Common myeloid progenitor, CD34-positive (primary cell): ENCODE measurements around the gene ZNF740.

ENCODE experiments used
- CTCF ChIA-PET: fragments of 350-600 bp; sonication (Branson Sonifier 250); formaldehyde crosslinking; loops from one replicate; lab custom pipeline; 2021; ENCODE audit warnings: antibody characterized with exemption; lab: Charles Lee
- POLR2A ChIA-PET: fragments of 350-600 bp; sonication (Branson Sonifier 250); formaldehyde crosslinking; loops from one replicate; lab custom pipeline; 2021; ENCODE audit warnings: antibody characterized with exemption; lab: Charles Lee
- DNase-seq, 3 donors: peaks; one replicate each; pipeline versions ENCODE4 v3.0.0 to v3.0.0-alpha.2; 2013
- H3K27ac ChIP-seq, 2 experiments: 1 replicate in 1 of 2; 2 replicates in 1 of 2; pipeline ENCODE4 v1.7.0; 2013; ENCODE audit warnings: inconsistent platforms in 2 of 2, low read length in 2 of 2, mild to moderate bottlenecking in 2 of 2, low read depth in 1 of 2, moderate library complexity in 1 of 2; ENCODE audit not compliant: severe bottlenecking in 2 of 2, insufficient read depth in 1 of 2, poor library complexity in 1 of 2
- H3K27me3 ChIP-seq, 5 experiments: replicated peaks in 2 of 5; 1 replicate in 3 of 5; 2 replicates in 2 of 5; pipeline versions ENCODE4 v1.6.1 to v1.7.0; 2013; ENCODE audit warnings: low read length in 4 of 5, mild to moderate bottlenecking in 2 of 5, moderate library complexity in 2 of 5, inconsistent platforms in 1 of 5; ENCODE audit not compliant: insufficient read depth in 5 of 5, control insufficient read depth in 4 of 5
- H3K36me3 ChIP-seq, 4 experiments: 1 replicate in 2 of 4; 2 replicates in 2 of 4; pipeline versions ENCODE4 v1.6.1 to v1.7.0; 2013; ENCODE audit warnings: low read length in 3 of 4, control low read depth in 1 of 4, mild to moderate bottlenecking in 1 of 4; ENCODE audit not compliant: control insufficient read depth in 4 of 4, insufficient read depth in 4 of 4
- H3K4me1 ChIP-seq, 4 experiments: 1 replicate in 3 of 4; 2 replicates in 1 of 4; pipeline versions ENCODE4 v1.6.1 to v1.7.1; 2013; ENCODE audit warnings: low read length in 3 of 4, mild to moderate bottlenecking in 3 of 4, control low read depth in 1 of 4, inconsistent platforms in 1 of 4, moderate library complexity in 1 of 4; ENCODE audit not compliant: control insufficient read depth in 4 of 4, insufficient read depth in 4 of 4; ENCODE audit errors: control extremely low read depth in 1 of 4
- H3K4me3 ChIP-seq, 7 experiments: 1 replicate in 4 of 7; 2 replicates in 3 of 7; pipeline versions ENCODE4 v1.5.1 to v1.7.0; 2013; ENCODE audit warnings: mild to moderate bottlenecking in 7 of 7, low read length in 6 of 7, moderate library complexity in 6 of 7, inconsistent platforms in 2 of 7, low read depth in 2 of 7, control low read depth in 1 of 7; ENCODE audit not compliant: insufficient read depth in 4 of 7, control insufficient read depth in 1 of 7; ENCODE audit errors: extremely low read depth in 1 of 7
- H3K9me3 ChIP-seq, 5 experiments: 1 replicate in 4 of 5; 2 replicates in 1 of 5; pipeline versions ENCODE4 v1.6.1 to v1.7.1; 2013; ENCODE audit warnings: low read length in 4 of 5, mild to moderate bottlenecking in 2 of 5, inconsistent platforms in 1 of 5, low read depth in 1 of 5, moderate library complexity in 1 of 5; ENCODE audit not compliant: control insufficient read depth in 4 of 5, insufficient read depth in 2 of 5; ENCODE audit errors: control extremely low read depth in 1 of 5
- WGBS: methylation state at CpG from one replicate; pipeline ENCODE4 v1.1.5; 2013; ENCODE audit not compliant: insufficient coverage; 5-methylcytosine and 5-hydroxymethylcytosine counted together

The ZNF740 gene

DNA sequence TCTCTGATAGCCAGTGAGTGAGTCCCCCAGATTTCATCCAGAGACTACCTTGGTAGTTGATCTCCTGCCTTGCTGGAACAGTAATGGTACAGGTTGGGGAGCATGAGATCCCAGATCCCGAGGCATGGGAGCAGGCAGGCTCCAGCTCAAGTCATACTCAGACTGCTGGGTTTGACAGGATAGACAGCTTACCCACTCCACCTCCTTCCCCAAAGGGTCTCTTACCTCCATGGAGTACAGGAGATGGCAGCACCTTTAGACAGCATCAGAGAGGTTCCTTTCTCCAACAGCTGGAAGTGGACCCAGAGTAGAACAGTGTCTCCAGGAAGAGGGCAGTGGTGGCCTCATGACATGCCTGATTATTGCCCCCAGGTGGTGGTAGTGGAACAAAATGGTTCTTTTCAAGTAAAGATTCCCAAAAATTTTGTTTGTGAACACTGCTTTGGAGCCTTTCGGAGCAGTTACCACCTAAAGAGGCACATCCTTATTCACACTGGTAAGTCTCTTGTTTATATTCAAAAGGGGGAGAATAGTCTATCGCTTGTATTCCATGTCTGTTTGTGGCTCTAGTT lies 5.1 kb downstream of the ZNF740 start:
- POLR2A ChIA-PET = no interaction called here

DNA sequence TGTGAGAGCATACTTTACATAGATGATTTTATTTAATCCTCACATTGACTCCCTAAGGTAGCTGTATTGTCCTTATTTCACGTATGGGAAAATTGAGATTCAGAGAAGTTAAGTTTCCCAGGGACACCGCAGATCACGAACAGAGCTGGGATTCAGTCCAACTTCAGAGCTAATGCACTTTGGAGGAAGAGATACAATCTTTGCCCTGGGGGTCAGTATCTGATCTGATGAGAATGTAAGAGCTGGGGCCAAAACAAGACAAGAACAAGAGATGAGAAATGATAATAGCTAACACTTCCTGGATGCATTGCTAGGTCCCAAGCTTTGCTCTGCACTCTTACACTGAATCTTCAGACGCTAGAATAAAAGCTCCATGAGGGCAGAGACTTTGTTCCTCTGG lies 6.2 kb downstream of the ZNF740 start:
- Histone ChIP-seq H3K36me3 (peaks cover 31 to 82% (median 61%) of the 10 kb centered on the region in 4 experiments), H3K27ac (no peak overlapping the region), H3K27me3 (no peaks in the 10 kb centered on the region), H3K4me3 (no peak overlapping the region), H3K4me1 (peaks cover 13 to 21% (median 17%) of the 10 kb centered on the region in 4 experiments), H3K9me3 (no peaks in the 10 kb centered on the region)
- POLR2A ChIA-PET = no interaction called here
- CTCF ChIA-PET = interaction anchor here (0.8 to 9.0 kb wide), 12 partner anchors 11 to 125 kb away, joined by 3 to 82 read pairs (median 6); partner anchors contain the start of gene ITGB7
- no peak for DNase-seq
- 98% methylated on average over 4 of the region's 4 CpGs for WGBS

More for the DNA sequence above, 5.1 kb downstream of the ZNF740 start:
- CTCF ChIA-PET = interaction anchor here (0.6 to 9.0 kb wide), 10 partner anchors 11 to 141 kb away, joined by 3 to 69 read pairs (median 4); no protein-coding TSS in a partner anchor
- H3K27ac ChIP-seq = peak overlapping the region in 1 of 2 experiments; percentile 27
- no peaks in the 10 kb centered on the region for H3K27me3 ChIP-seq
- no peak for DNase-seq
- 100% methylated on average over 1 of the region's 3 CpGs for WGBS
- peaks cover 16 to 29% (median 26%) of the 10 kb centered on the region in 4 experiments for H3K4me1 ChIP-seq
- no peak overlapping the region for H3K4me3 ChIP-seq
- no peaks in the 10 kb centered on the region for H3K9me3 ChIP-seq
- peaks cover 31 to 73% (median 54%) of the 10 kb centered on the region in 4 experiments for H3K36me3 ChIP-seq

DNA sequence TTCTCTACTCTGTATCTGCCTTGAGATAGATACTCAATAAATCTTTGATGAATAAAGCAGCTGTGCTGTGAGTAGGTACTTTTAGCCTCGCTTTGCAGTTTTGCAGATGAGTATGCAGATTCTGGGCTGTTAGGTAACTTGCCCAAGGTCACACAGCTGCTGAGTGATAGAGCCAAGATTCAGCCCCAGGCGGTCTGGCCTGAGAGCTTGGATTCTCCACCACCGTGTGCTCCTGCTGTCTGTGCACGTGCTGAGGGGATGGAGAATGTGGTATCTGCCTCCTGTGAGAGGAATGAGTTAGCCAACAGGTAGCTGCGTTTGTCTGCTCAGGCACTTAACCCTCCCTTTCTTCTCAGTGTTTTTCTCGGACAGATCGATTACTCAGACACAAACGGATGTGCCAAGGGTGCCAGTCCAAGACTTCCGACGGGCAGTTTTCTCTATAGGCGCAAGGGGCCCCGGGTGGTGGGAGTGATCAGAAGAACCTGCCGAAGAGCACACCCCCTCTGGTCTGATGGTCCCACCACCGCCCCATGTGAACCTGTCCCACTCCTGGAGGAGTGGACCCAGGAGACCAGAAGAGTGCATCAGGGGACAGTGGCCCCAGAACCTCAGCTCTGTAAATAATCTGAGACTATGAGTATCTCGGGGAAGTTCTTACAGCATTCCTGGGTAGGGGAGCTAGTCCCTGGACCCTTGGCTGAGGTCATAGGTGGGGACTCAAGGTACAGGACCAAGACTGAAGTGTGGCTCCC lies 6.8 kb downstream of the ZNF740 start:
- Histone ChIP-seq H3K4me1 (peaks cover 7 to 15% (median 12%) of the 10 kb centered on the region in 4 experiments), H3K4me3 (no peak overlapping the region), H3K27ac (no peak overlapping the region), H3K27me3 (no peaks in the 10 kb centered on the region), H3K36me3 (peaks cover 31 to 82% (median 60%) of the 10 kb centered on the region in 4 experiments), H3K9me3 (no peaks in the 10 kb centered on the region)
- WGBS = 97% methylated on average over 10 of the region's 15 CpGs
- ChIA-PET CTCF (interaction anchor here (0.8 to 9.0 kb wide), 15 partner anchors 10 to 143 kb away, joined by 3 to 82 read pairs (median 5); partner anchors contain the start of gene ITGB7), POLR2A (no interaction called here)
- DNase-seq = no peak

DNA sequence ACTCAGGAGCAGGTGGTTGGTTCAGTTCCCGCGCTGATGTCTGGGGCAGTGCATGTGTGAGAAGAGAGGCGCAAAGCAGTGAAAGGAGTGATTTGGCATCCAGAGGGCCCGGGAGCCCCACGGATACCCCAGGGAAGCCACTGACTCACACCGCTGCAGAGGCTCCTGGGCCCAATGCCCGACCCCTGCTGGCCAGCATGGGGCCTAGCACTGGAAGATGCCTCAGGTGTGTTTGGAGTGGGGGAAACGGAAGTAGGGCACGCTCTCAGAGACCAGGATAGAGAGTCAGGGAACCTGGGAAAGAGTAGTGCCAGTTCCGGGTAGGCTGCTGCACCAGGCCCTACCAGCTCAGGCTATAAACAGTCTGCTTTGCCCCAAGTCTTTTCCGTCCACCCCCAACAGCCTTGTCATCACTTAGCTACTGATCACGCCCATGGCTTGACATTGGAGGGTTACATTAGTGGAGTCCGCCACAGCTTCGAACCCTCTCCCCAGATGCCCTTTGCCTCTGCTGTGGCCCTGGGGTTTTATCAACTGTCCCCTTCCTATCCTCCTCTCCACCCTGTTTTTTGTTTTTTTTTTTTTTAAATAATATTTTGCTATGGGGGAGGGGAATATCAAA lies 9.7 kb downstream of the ZNF740 start:
- ChIA-PET POLR2A (no interaction called here), CTCF (interaction anchor here (0.6 to 9.0 kb wide), 11 partner anchors 8 to 227 kb away, joined by 3 to 82 read pairs (median 10); partner anchors contain the start of genes CSAD and ZNF740)
- H3K27ac ChIP-seq = no peak overlapping the region
- H3K4me3 ChIP-seq = no peak overlapping the region
- H3K36me3 ChIP-seq = peaks cover 23 to 64% (median 42%) of the 10 kb centered on the region in 4 experiments
- peaks cover 0 to 2% (median 0%) of the 10 kb centered on the region in 4 experiments for H3K4me1 ChIP-seq
- 87% methylated on average over 12 of the region's 14 CpGs for WGBS
- no peaks in the 10 kb centered on the region for H3K9me3 ChIP-seq
- H3K27me3 ChIP-seq = no peaks in the 10 kb centered on the region
- peak in 2 of 3 donors; percentile 54 to 65 for DNase-seq

DNA sequence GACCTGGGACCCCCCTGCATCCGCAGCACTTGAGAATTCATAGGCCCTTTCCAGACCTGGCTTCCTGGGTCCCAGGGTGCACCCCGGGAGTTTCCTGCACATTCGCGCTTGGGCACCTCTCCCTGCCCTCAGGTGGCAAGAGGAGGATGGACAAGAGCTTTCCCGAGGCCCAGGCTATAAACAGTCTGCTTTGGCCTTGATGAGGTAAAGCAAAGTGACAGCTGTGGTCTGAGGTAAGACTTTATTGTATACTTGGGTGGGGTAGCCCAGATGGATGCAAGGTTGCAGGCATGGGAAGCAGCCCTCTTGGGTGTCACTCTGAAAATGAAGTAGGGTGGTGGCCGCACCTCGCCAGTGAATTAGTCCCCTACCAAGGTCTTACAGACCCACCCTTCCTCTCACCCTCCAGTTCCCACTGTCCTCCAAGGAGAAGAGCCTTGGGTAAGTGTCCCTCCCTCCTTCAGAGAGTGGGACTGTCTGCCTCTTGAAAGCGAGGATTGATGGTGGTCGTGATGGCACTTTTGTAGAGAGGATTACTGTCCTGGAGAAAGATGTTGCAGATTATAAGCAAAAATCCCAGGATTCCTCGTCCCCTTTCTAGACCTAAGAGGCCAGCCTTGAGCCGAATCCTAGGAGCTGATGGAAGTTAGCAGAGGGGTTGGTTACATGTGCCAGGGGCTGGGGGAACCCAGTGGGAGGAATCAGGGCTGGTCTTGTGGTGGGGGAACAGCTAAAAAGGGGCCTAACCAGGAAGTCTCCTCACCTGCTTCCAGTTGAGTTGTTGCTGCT lies 10.8 kb downstream of the ZNF740 start:
- no peak overlapping the region for H3K4me3 ChIP-seq
- no peak overlapping the region for H3K27ac ChIP-seq
- 96% methylated on average over 9 of the region's 11 CpGs for WGBS
- peaks cover 0 to 2% (median 0%) of the 10 kb centered on the region in 4 experiments for H3K4me1 ChIP-seq
- ChIA-PET CTCF (interaction anchor here (0.9 to 9.0 kb wide), 7 partner anchors 6 to 130 kb away, joined by 3 to 82 read pairs (median 13); partner anchors contain the start of gene AAAS), POLR2A (no interaction called here)
- peaks cover 15 to 53% (median 35%) of the 10 kb centered on the region in 4 experiments for H3K36me3 ChIP-seq
- H3K27me3 ChIP-seq = no peaks in the 10 kb centered on the region
- no peak for DNase-seq
- H3K9me3 ChIP-seq = no peaks in the 10 kb centered on the region

DNA sequence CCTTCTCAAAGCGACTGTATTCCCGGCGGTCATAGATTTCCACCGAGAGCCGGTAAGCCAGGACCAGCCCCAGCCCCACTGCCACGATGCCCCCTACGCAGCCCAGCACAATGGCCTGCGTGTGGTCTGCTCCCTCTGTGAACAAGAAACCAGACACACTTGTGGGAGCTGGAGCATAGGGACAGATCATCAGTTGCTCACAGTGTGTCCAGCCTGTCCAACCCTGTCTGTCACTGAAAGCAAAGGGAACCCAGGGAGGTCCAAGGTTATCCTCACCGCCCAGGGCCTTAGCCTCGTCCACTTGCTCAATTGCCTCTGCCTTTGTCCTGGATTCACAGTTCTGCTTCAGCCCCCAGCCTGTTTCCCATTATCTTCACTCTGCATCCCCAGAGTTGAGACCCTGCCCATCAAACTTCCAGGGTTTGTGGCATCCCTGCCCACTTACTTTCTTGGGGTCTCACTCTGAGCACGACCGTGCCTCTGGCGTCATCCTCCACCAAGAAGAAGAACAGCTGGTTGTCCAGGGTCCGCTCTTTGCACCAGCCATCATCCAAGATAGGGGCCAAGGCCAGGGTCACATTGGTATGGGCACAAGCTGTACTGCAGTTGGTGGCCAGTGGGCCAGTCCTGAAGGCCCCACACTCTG lies 11.5 kb downstream of the ZNF740 start:
- H3K9me3 ChIP-seq = no peaks in the 10 kb centered on the region
- DNase-seq = no peak
- no peak overlapping the region for H3K4me3 ChIP-seq
- POLR2A ChIA-PET = no interaction called here
- 95% methylated on average over 14 of the region's 14 CpGs for WGBS
- H3K27me3 ChIP-seq = no peaks in the 10 kb centered on the region
- peaks cover 0 to 3% (median 0%) of the 10 kb centered on the region in 4 experiments for H3K4me1 ChIP-seq
- H3K27ac ChIP-seq = no peak overlapping the region
- CTCF ChIA-PET = interaction anchor here (0.7 to 9.0 kb wide), 7 partner anchors 10 to 129 kb away, joined by 3 to 82 read pairs (median 10); partner anchors contain the start of gene AAAS
- H3K36me3 ChIP-seq = peaks cover 13 to 47% (median 29%) of the 10 kb centered on the region in 4 experiments
